ENCODE results near the gene IGSF8.

DNA sequence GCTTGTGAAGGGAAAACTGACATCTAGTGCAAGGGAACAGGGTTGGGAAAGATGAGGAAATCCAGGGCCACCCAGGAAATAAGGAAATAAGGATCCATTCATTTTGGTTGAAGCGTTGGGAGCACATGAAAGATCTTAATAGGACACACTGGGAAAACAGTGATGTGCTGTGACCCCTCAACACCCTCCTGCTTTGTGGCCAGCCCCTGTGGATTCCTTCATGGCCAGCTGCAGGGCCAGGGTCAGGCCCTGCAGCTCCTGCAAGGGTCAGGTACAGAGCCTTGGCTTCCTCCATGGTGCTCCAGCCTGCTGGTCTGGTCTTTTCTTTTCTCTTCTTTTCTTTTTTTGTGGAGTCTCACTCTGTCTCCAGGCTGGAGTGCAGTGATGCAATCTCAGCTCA is 47.8 kb downstream of the IGSF8 start:
- TF ChIP-seq, protein P1, sequence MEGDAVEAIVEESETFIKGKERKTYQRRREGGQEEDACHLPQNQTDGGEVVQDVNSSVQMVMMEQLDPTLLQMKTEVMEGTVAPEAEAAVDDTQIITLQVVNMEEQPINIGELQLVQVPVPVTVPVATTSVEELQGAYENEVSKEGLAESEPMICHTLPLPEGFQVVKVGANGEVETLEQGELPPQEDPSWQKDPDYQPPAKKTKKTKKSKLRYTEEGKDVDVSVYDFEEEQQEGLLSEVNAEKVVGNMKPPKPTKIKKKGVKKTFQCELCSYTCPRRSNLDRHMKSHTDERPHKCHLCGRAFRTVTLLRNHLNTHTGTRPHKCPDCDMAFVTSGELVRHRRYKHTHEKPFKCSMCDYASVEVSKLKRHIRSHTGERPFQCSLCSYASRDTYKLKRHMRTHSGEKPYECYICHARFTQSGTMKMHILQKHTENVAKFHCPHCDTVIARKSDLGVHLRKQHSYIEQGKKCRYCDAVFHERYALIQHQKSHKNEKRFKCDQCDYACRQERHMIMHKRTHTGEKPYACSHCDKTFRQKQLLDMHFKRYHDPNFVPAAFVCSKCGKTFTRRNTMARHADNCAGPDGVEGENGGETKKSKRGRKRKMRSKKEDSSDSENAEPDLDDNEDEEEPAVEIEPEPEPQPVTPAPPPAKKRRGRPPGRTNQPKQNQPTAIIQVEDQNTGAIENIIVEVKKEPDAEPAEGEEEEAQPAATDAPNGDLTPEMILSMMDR (conservative IDR thresholded peaks at IDR 0.05; ENCODE audit: low read depth, low read length) = no peak
- no peak for TF ChIP-seq EZH2 (IDR thresholded peaks at IDR 0.05; ENCODE audit: borderline replicate concordance, low read depth, low read length, poor library complexity, severe bottlenecking)

Data from A673 (cell line).